CD4-positive, alpha-beta T cell (primary cell): Measurements from ENCODE around the gene SELENOK. TPM values are rescaled to one million over a fixed set of nuclear protein-coding genes. Genes with fewer than 3 reads are reported as not detected.
A peak's percentile ranks its signal among the peaks of the same experiment; 100 is the strongest.

Source experiments
- ATAC-seq: fragments of 200-7000 bp; cut with Tn5 transposase; one replicate; pipeline ENCODE4 v1.10.0; 2022; ENCODE audit warnings: mild to moderate bottlenecking; ENCODE audit not compliant: poor library complexity
- CTCF ChIA-PET: fragments of 350-600 bp; sonication (Branson Sonifier 250); formaldehyde crosslinking; loops from one replicate; lab custom pipeline; 2021; ENCODE audit warnings: antibody characterized with exemption, inconsistent platforms; lab: Charles Lee
- POLR2A ChIA-PET: fragments of 350-600 bp; sonication (Branson Sonifier 250); formaldehyde crosslinking; loops from one replicate; lab custom pipeline; 2021; ENCODE audit warnings: antibody characterized with exemption, inconsistent platforms; lab: Charles Lee
- DNase-seq, 14 experiments: peaks; one replicate each; pipeline ENCODE4 v3.0.0-alpha.2; 2013 to 2020; ENCODE audit warnings: mixed read lengths in 2 of 14
- H3K27ac ChIP-seq, 2 donors: one replicate each; pipeline versions ENCODE4 v1.5.1 to v1.7.0; 2013; ENCODE audit warnings: low read length in 2 of 2, low read depth in 1 of 2, mild to moderate bottlenecking in 1 of 2
- H3K27me3 ChIP-seq, 2 experiments: 1 replicate in 1 of 2; 2 replicates in 1 of 2; pipeline versions ENCODE4 v1.6.1 to v1.7.0; 2013; ENCODE audit warnings: low read length in 2 of 2, control low read depth in 1 of 2, mild to moderate bottlenecking in 1 of 2, moderate library complexity in 1 of 2; ENCODE audit not compliant: insufficient read depth in 2 of 2, control insufficient read depth in 1 of 2
- H3K36me3 ChIP-seq: one replicate; pipeline ENCODE4 v1.6.1; 2013; ENCODE audit warnings: low read length, control low read depth; ENCODE audit not compliant: insufficient read depth
- H3K4me1 ChIP-seq: one replicate; pipeline ENCODE4 v1.6.1; 2013; ENCODE audit warnings: low read length, control low read depth; ENCODE audit not compliant: insufficient read depth
- H3K4me3 ChIP-seq: one replicate; pipeline ENCODE4 v1.5.1; 2013; ENCODE audit warnings: mild to moderate bottlenecking, low read length, moderate library complexity
- H3K9me3 ChIP-seq, 2 experiments: 1 replicate in 1 of 2; 2 replicates in 1 of 2; pipeline versions ENCODE4 v1.6.1 to v1.7.0; 2013; ENCODE audit warnings: low read length in 2 of 2, mild to moderate bottlenecking in 2 of 2, control low read depth in 1 of 2, moderate library complexity in 1 of 2; ENCODE audit not compliant: control insufficient read depth in 1 of 2, insufficient read depth in 1 of 2
- H3K27ac Mint-ChIP-seq: one replicate; pipeline ENCODE4 v1.8.0; 2020; ENCODE audit warnings: mixed read lengths
- H3K27me3 Mint-ChIP-seq: one replicate; pipeline ENCODE4 v1.8.0; 2021; ENCODE audit warnings: mixed read lengths
- H3K36me3 Mint-ChIP-seq: one replicate; pipeline ENCODE4 v1.8.0; 2021; ENCODE audit warnings: low read depth, mixed read lengths
- H3K4me1 Mint-ChIP-seq: one replicate; pipeline ENCODE4 v1.8.0; 2021; ENCODE audit warnings: low read depth, mixed read lengths
- H3K4me3 Mint-ChIP-seq: one replicate; pipeline ENCODE4 v1.8.0; 2020; ENCODE audit warnings: mild to moderate bottlenecking, mixed read lengths
- H3K9me3 Mint-ChIP-seq: one replicate; pipeline ENCODE4 v1.8.0; 2020; ENCODE audit warnings: mixed read lengths
- CTCF ChIP-seq: fragments of 200-600 bp; IDR thresholded peaks from one replicate; pipeline ENCODE4 v1.8.0; 2022; ENCODE audit warnings: antibody characterized with exemption, mild to moderate bottlenecking
- intact Hi-C, 2 experiments: fragments of 100-400 bp; cut with DNase I in 1 of 2; cut with micrococcal nuclease in 1 of 2; formaldehyde crosslinking; loops; one replicate each; pipeline versions ENCODE4 v1.15.1 to v1.9.0; 2023 to 2025; cut with DNase I, micrococcal nuclease
- total RNA-seq, 174 experiments: library from RNA in 2 of 174; stranded (reverse) in 2 of 174; gene quantifications; one replicate each; pipeline ENCODE4 v1.2.3 and lab custom pipeline; 2021 to 2026

Gene SELENOK
- total RNA-seq, 2 experiments from 2014 or later: 153 to 159 TPM

- ATAC-seq (no peak), DNase-seq (no peak)
- Histone ChIP-seq H3K4me1 (no peaks in the 10 kb centered on the region), H3K4me3 (no peak overlapping the region), H3K27me3 (peaks cover 0 to 5% of the 10 kb centered on the region in 2 experiments), H3K9me3 (peaks cover 8 to 12% of the 10 kb centered on the region in 2 experiments), H3K27ac (no peak overlapping the region), H3K36me3 (no peaks in the 10 kb centered on the region)
- ChIA-PET CTCF (interaction anchor here (1.1 kb wide), 1 partner anchor 11 kb away, joined by 6 read pairs; no protein-coding TSS in a partner anchor), POLR2A (no interaction called here)
- H3K27me3 Mint-ChIP-seq: peaks cover 82% of the 10 kb centered on the region
- TF ChIP-seq CTCF: no peak
- H3K27ac Mint-ChIP-seq: no peak overlapping the region
- H3K9me3 Mint-ChIP-seq: peaks cover 4% of the 10 kb centered on the region
- no peaks in the 10 kb centered on the region for H3K36me3 Mint-ChIP-seq
- intact Hi-C loops: no loop called here
- H3K4me3 Mint-ChIP-seq: no peak overlapping the region
- H3K4me1 Mint-ChIP-seq: no peaks in the 10 kb centered on the region
These were observed 48.2 kb upstream of the SELENOK start for GRCh38 chr3:53939813-53940212.

GRCh38 chr3:53939086-53939582 lies 47.5 kb upstream of the SELENOK start:
- intact Hi-C loops: no loop called here

GRCh38 chr3:53938645-53939044 lies 47.0 kb upstream of the SELENOK start:
- ChIA-PET POLR2A (no interaction called here), CTCF (interaction anchor here (0.6 to 1.2 kb wide), 4 partner anchors 9 to 592 kb away, joined by 3 to 6 read pairs (median 3); no protein-coding TSS in a partner anchor)
- Histone ChIP-seq H3K4me1 (no peaks in the 10 kb centered on the region), H3K36me3 (no peaks in the 10 kb centered on the region), H3K27ac (no peak overlapping the region), H3K27me3 (peaks cover 0 to 5% of the 10 kb centered on the region in 2 experiments), H3K9me3 (peaks cover 8 to 11% of the 10 kb centered on the region in 2 experiments), H3K4me3 (no peak overlapping the region)
- DNase-seq (peak in 9 of 14 experiments; percentile 1 to 46 (median 13)), ATAC-seq (peak; percentile 61)
- Mint-ChIP-seq H3K27me3 (peaks cover 80% of the 10 kb centered on the region), H3K9me3 (peaks cover 4% of the 10 kb centered on the region), H3K4me3 (no peak overlapping the region), H3K27ac (no peak overlapping the region), H3K36me3 (no peaks in the 10 kb centered on the region), H3K4me1 (no peaks in the 10 kb centered on the region)
- intact Hi-C loops: no loop called here
- peak; percentile 71 for TF ChIP-seq CTCF

More at GRCh38 chr3:53939086-53939582, 47.5 kb upstream of the SELENOK start:
- H3K27me3 Mint-ChIP-seq: peaks cover 83% of the 10 kb centered on the region
- Histone ChIP-seq H3K27ac (no peak overlapping the region), H3K9me3 (peaks cover 8 to 11% of the 10 kb centered on the region in 2 experiments), H3K4me3 (no peak overlapping the region), H3K36me3 (no peaks in the 10 kb centered on the region), H3K4me1 (no peaks in the 10 kb centered on the region), H3K27me3 (peaks cover 0 to 5% of the 10 kb centered on the region in 2 experiments)
- no peak overlapping the region for H3K4me3 Mint-ChIP-seq
- DNase-seq: no peak
- no peak for TF ChIP-seq CTCF
- ChIA-PET POLR2A (no interaction called here), CTCF (interaction anchor here (0.6 to 1.2 kb wide), 4 partner anchors 9 to 592 kb away, joined by 3 to 6 read pairs (median 3); no protein-coding TSS in a partner anchor)
- no peak for ATAC-seq
- no peaks in the 10 kb centered on the region for H3K4me1 Mint-ChIP-seq
- H3K9me3 Mint-ChIP-seq: peaks cover 4% of the 10 kb centered on the region
- H3K36me3 Mint-ChIP-seq: no peaks in the 10 kb centered on the region
- no peak overlapping the region for H3K27ac Mint-ChIP-seq
